ENCODE results near the gene B3GAT1.

DNA sequence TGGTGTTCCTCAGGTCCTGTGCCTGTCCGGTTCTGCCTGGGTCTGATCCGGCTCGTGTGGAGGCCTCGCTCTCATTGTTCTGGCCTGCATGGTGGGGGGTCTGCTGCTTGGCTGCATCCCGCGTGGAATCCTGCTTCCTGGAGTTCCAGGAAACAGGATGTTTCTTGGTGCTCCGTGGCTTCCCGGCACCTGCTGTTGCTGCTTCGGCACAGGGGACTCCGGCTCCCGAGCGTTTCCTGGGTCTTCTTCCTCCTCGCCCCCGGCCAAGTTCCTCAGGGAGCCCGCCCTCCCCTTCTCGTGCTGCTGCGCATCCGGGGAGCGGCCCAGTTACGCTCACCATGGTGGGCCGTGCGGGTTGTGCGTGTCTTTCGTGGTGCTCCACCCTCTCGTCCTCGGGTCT lies 50.4 kb downstream of the B3GAT1 start:
- TF ChIP-seq POLR2AphosphoS5 (IDR thresholded peaks at IDR 0.05) (no peak), POLR2A (IDR thresholded peaks at IDR 0.05; ENCODE audit: low read depth) (no peak), EP300 (IDR thresholded peaks at IDR 0.05) (no peak)
- TF ChIP-seq, protein P1, sequence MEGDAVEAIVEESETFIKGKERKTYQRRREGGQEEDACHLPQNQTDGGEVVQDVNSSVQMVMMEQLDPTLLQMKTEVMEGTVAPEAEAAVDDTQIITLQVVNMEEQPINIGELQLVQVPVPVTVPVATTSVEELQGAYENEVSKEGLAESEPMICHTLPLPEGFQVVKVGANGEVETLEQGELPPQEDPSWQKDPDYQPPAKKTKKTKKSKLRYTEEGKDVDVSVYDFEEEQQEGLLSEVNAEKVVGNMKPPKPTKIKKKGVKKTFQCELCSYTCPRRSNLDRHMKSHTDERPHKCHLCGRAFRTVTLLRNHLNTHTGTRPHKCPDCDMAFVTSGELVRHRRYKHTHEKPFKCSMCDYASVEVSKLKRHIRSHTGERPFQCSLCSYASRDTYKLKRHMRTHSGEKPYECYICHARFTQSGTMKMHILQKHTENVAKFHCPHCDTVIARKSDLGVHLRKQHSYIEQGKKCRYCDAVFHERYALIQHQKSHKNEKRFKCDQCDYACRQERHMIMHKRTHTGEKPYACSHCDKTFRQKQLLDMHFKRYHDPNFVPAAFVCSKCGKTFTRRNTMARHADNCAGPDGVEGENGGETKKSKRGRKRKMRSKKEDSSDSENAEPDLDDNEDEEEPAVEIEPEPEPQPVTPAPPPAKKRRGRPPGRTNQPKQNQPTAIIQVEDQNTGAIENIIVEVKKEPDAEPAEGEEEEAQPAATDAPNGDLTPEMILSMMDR (IDR thresholded peaks at IDR 0.05): no peak
